B cell (primary cell): ENCODE measurements around the gene HOXA3. TPM values are rescaled to one million over a fixed set of nuclear protein-coding genes. Genes with fewer than 3 reads are reported as not detected.

Source experiments
- ATAC-seq: fragments of 200-7000 bp; cut with Tn5 transposase; one replicate; pipeline ENCODE4 v1.10.0; 2021; ENCODE audit warnings: low read depth, mild to moderate bottlenecking, moderate number of reproducible peaks, moderate library complexity
- CTCF ChIA-PET: fragments of 350-600 bp; sonication (Branson Sonifier 250); formaldehyde crosslinking; loops from one replicate; lab custom pipeline; 2021; ENCODE audit warnings: antibody characterized with exemption, inconsistent platforms; lab: Charles Lee
- POLR2A ChIA-PET: fragments of 350-600 bp; sonication (Branson Sonifier 250); formaldehyde crosslinking; loops from one replicate; lab custom pipeline; 2021; ENCODE audit warnings: antibody characterized with exemption; lab: Charles Lee
- DNase-seq: peaks from one replicate; pipeline ENCODE4 v3.0.0; 2013
- H2AFZ ChIP-seq: 2 replicates; pipeline ENCODE4 v1.6.1; 2012; ENCODE audit warnings: mild to moderate bottlenecking, low read depth, low read length; ENCODE audit not compliant: insufficient read depth, poor library complexity, severe bottlenecking
- H3K27ac ChIP-seq, 2 donors: 1 replicate in 1 of 2; 2 replicates in 1 of 2; pipeline ENCODE4 v1.5.1; 2012 to 2013; ENCODE audit warnings: low read length in 2 of 2, mild to moderate bottlenecking in 2 of 2, moderate library complexity in 1 of 2
- H3K27me3 ChIP-seq, 4 experiments: fragments of 200-600 bp in 1 of 4; sonication (generic) in 1 of 4; replicated peaks in 1 of 4; 1 replicate in 2 of 4; 2 replicates in 2 of 4; pipeline versions ENCODE4 v1.6.1 to v1.7.0; 2013 to 2016; ENCODE audit warnings: low read length in 3 of 4, mild to moderate bottlenecking in 2 of 4, mixed read lengths in 1 of 4, moderate library complexity in 1 of 4; ENCODE audit not compliant: insufficient read depth in 4 of 4, control insufficient read depth in 3 of 4; ENCODE audit errors: control extremely low read depth in 1 of 4
- H3K36me3 ChIP-seq, 2 experiments: replicated peaks in 1 of 2; 1 replicate in 1 of 2; 2 replicates in 1 of 2; pipeline versions ENCODE4 v1.6.1 to v1.7.1; 2013; ENCODE audit warnings: low read length in 1 of 2; ENCODE audit not compliant: insufficient read depth in 2 of 2, control insufficient read depth in 1 of 2; ENCODE audit errors: control extremely low read depth in 1 of 2, extremely low read depth in 1 of 2
- H3K4me1 ChIP-seq, 2 donors: fragments of 200-600 bp in 1 of 2; sonication (generic) in 1 of 2; 1 replicate in 1 of 2; 2 replicates in 1 of 2; pipeline versions ENCODE4 v1.5.1 to v1.6.1; 2013 to 2017; ENCODE audit warnings: low read length in 2 of 2; ENCODE audit not compliant: control insufficient read depth in 2 of 2, insufficient read depth in 2 of 2
- H3K4me2 ChIP-seq: replicated peaks from 2 replicates; pipeline ENCODE3; 2012; ENCODE audit warnings: mild to moderate bottlenecking, low read depth, low read length; ENCODE audit not compliant: poor library complexity, severe bottlenecking
- H3K4me3 ChIP-seq, 5 experiments: fragments of 200-600 bp in 1 of 5; sonication (generic) in 1 of 5; 1 replicate in 3 of 5; 2 replicates in 2 of 5; pipeline versions ENCODE4 v1.5.1 to v1.7.0; 2011 to 2016; ENCODE audit warnings: low read length in 4 of 5, mild to moderate bottlenecking in 4 of 5, low read depth in 2 of 5, control low read depth in 1 of 5, moderate library complexity in 1 of 5; ENCODE audit not compliant: insufficient read depth in 1 of 5; ENCODE audit errors: control extremely low read depth in 1 of 5, extremely low read depth in 1 of 5
- H3K79me2 ChIP-seq: fragments of 200-600 bp; sonication (generic); one replicate; pipeline ENCODE4 v1.6.0; 2016; ENCODE audit warnings: low read length; ENCODE audit not compliant: control insufficient read depth, insufficient read depth
- H3K9ac ChIP-seq: fragments of 200-600 bp; sonication (generic); 2 replicates; pipeline ENCODE4 v1.6.1; 2017; ENCODE audit warnings: mild to moderate bottlenecking, low read length, moderate library complexity
- H3K9me3 ChIP-seq, 3 donors: one replicate each; pipeline versions ENCODE4 v1.6.1 to v1.7.1; 2013; ENCODE audit warnings: low read length in 2 of 3; ENCODE audit not compliant: control insufficient read depth in 2 of 3, insufficient read depth in 1 of 3; ENCODE audit errors: control extremely low read depth in 1 of 3
- H4K20me1 ChIP-seq: 2 replicates; pipeline ENCODE4 v1.6.0; 2012; ENCODE audit warnings: mild to moderate bottlenecking, low read length; ENCODE audit not compliant: insufficient read depth, control insufficient read depth, poor library complexity, severe bottlenecking
- H3K27ac Mint-ChIP-seq: one replicate; pipeline ENCODE4 v1.8.0; 2021; ENCODE audit warnings: mixed read lengths
- H3K27me3 Mint-ChIP-seq: one replicate; pipeline ENCODE4 v1.8.0; 2021; ENCODE audit warnings: mixed read lengths
- H3K4me1 Mint-ChIP-seq: one replicate; pipeline ENCODE4 v1.8.0; 2021; ENCODE audit warnings: mixed read lengths
- H3K4me3 Mint-ChIP-seq: one replicate; pipeline ENCODE4 v1.8.0; 2021; ENCODE audit warnings: mixed read lengths
- H3K9me3 Mint-ChIP-seq: one replicate; pipeline ENCODE4 v1.8.0; 2022; ENCODE audit warnings: mixed read lengths; ENCODE audit not compliant: insufficient read depth
- EZH2 ChIP-seq: IDR thresholded peaks from 2 replicates; pipeline ENCODE4 v1.6.1; 2012; ENCODE audit warnings: borderline replicate concordance, low read depth, mild to moderate bottlenecking, moderate library complexity, low read length; ENCODE audit not compliant: insufficient read depth, poor library complexity, severe bottlenecking
- WGBS: methylation state at CpG from one replicate; pipeline ENCODE4 v1.1.5; 2013; ENCODE audit warnings: missing lambda C conversion rate; ENCODE audit not compliant: insufficient coverage; 5-methylcytosine and 5-hydroxymethylcytosine counted together
- intact Hi-C: fragments of 100-400 bp; cut with micrococcal nuclease; formaldehyde crosslinking; loops from one replicate; pipeline ENCODE4 v1.10.0; 2022
- polyA plus RNA-seq: library from polyadenylated mRNA; depleted of rRNA; stranded (reverse); fragments of >200 nt; gene quantifications from 2 replicates; pipeline ENCODE4 v1.2.3, GENCODE V29; 2012
- small RNA-seq: library from RNA; depleted of rRNA; stranded (forward); fragments of <200 nt; gene quantifications from one replicate; pipeline ENCODE3, GENCODE V24; 2012; ENCODE audit warnings: low replicate concordance, low read depth; ENCODE audit not compliant: insufficient read length
- total RNA-seq, 2 donors: library from RNA; stranded (reverse); fragments of 120-200 nt in 1 of 2; gene quantifications; 1 replicate in 1 of 2; 2 replicates in 1 of 2; pipeline versions ENCODE4 v1.2.3 to v1.2.4, GENCODE V29; 2013 to 2022
- TF ChIP-seq, protein P1 (sequence below): fragments of 200-600 bp; IDR thresholded peaks from one replicate; pipeline ENCODE4 v1.8.0; 2022; ENCODE audit warnings: antibody characterized with exemption, mild to moderate bottlenecking

Gene HOXA3
- total and polyA plus RNA-seq, 2 donors (not counting 1 experiment from before 2014, with no cell fraction given) = 0.07 TPM; not detected in 1

DNA sequence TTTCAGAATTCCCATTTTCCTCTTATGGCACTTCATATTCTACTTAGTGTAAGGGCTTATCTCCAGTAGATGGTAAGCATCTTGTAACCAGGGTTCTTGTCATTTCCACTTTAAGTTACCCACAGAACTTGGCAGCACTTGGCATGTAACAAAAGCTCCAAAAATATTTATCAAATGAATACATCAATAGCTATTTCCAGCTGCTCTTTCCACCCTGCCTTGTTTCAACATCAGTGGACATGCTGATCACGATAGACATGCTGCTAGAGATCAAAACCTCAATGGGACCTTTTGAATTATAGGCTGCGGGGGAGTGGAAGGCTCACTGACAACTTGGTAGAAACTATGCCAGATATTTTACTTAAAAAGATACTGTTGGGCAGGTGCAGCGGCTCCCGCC lies 89.4 kb downstream of the HOXA3 start:
- Histone ChIP-seq H3K27ac (no peak overlapping the region), H2AFZ (no peak overlapping the region), H3K9me3 (no peaks in the 10 kb centered on the region), H3K4me2 (no peak overlapping the region), H3K4me1 (no peaks in the 10 kb centered on the region), H4K20me1 (no peaks in the 10 kb centered on the region), H3K4me3 (no peak overlapping the region), H3K36me3 (no peaks in the 10 kb centered on the region), H3K9ac (no peak overlapping the region), H3K79me2 (no peaks in the 10 kb centered on the region), H3K27me3 (peaks cover 0 to 3% (median 0%) of the 10 kb centered on the region in 4 experiments)
- Mint-ChIP-seq H3K4me3 (no peak overlapping the region), H3K27me3 (peaks cover 24% of the 10 kb centered on the region), H3K4me1 (peaks cover 1% of the 10 kb centered on the region), H3K27ac (no peak overlapping the region), H3K9me3 (no peaks in the 10 kb centered on the region)
- ATAC-seq (no peak), DNase-seq (no peak)
- CTCF ChIA-PET = no interaction called here
- TF ChIP-seq EZH2 = no peak
- TF ChIP-seq, protein P1, sequence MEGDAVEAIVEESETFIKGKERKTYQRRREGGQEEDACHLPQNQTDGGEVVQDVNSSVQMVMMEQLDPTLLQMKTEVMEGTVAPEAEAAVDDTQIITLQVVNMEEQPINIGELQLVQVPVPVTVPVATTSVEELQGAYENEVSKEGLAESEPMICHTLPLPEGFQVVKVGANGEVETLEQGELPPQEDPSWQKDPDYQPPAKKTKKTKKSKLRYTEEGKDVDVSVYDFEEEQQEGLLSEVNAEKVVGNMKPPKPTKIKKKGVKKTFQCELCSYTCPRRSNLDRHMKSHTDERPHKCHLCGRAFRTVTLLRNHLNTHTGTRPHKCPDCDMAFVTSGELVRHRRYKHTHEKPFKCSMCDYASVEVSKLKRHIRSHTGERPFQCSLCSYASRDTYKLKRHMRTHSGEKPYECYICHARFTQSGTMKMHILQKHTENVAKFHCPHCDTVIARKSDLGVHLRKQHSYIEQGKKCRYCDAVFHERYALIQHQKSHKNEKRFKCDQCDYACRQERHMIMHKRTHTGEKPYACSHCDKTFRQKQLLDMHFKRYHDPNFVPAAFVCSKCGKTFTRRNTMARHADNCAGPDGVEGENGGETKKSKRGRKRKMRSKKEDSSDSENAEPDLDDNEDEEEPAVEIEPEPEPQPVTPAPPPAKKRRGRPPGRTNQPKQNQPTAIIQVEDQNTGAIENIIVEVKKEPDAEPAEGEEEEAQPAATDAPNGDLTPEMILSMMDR = no peak
- WGBS = 90% methylated on average over 4 of the region's 4 CpGs
- POLR2A ChIA-PET = no interaction called here
- intact Hi-C loops = no loop called here

Small RNA genes within 50 kb of the gene (small RNA-seq; reads per million reads assigned to genes)
- gene AC004080.5 (not detected), gene RF01977 (not detected), gene RF02140 (not detected), gene RF02141 (not detected)

Other genes with a start within 250 kb of the HOXA3 start
- gene HOXA1, start 56.6 kb downstream of the HOXA3 start, total RNA-seq = 0.37 and 0.87 TPM in 2 replicates
- gene HOXA1, start 56.6 kb downstream of the HOXA3 start, polyA plus RNA-seq = 0.07 and 0.13 TPM in 2 replicates
- not detected in 2 replicates for gene HOXA2, start 49.9 kb downstream of the HOXA3 start, total RNA-seq
- not detected in 2 replicates for gene HOXA2, start 49.9 kb downstream of the HOXA3 start, polyA plus RNA-seq
- gene HOXA4, start 21.8 kb downstream of the HOXA3 start, total RNA-seq = 0.24 TPM in 1 of 2 replicates, not detected in the other
- gene HOXA4, start 21.8 kb downstream of the HOXA3 start, polyA plus RNA-seq = 0.30 TPM in 1 of 2 replicates, not detected in the other
- gene HOXA5, start 8.9 kb downstream of the HOXA3 start, total RNA-seq = not detected in 2 replicates
- gene HOXA5, start 8.9 kb downstream of the HOXA3 start, polyA plus RNA-seq = 0.07 TPM in 1 of 2 replicates, not detected in the other
- gene HOXA6, start 4.8 kb downstream of the HOXA3 start, total RNA-seq = 0.49 TPM in 1 of 2 replicates, not detected in the other
- 0.18 TPM in 1 of 2 replicates, not detected in the other for gene HOXA6, start 4.8 kb downstream of the HOXA3 start, polyA plus RNA-seq
- gene HOXA7, start 4.1 kb upstream of the HOXA3 start, total RNA-seq = not detected in 2 replicates
- 0.37 TPM in 1 of 2 replicates, not detected in the other for gene HOXA7, start 4.1 kb upstream of the HOXA3 start, polyA plus RNA-seq
- not detected in 2 replicates for gene HOXA9, start 13.0 kb upstream of the HOXA3 start, total RNA-seq
- 0.07 TPM in 1 of 2 replicates, not detected in the other for gene HOXA9, start 13.0 kb upstream of the HOXA3 start, polyA plus RNA-seq
- not detected in 2 replicates for gene HOXA10, start 21.7 kb upstream of the HOXA3 start, total RNA-seq
- gene HOXA10, start 21.7 kb upstream of the HOXA3 start, polyA plus RNA-seq = not detected in 2 replicates
- gene HOXA11, start 32.6 kb upstream of the HOXA3 start, total RNA-seq = not detected in 2 replicates
- gene HOXA11, start 32.6 kb upstream of the HOXA3 start, polyA plus RNA-seq = not detected in 2 replicates
- gene HOXA13, start 47.5 kb upstream of the HOXA3 start, total RNA-seq = not detected in 2 replicates
- not detected in 2 replicates for gene HOXA13, start 47.5 kb upstream of the HOXA3 start, polyA plus RNA-seq
- not detected in 2 replicates for gene EVX1, start 90.2 kb upstream of the HOXA3 start, total RNA-seq
- not detected in 2 replicates for gene EVX1, start 90.2 kb upstream of the HOXA3 start, polyA plus RNA-seq